HepG2 (cell line): ENCODE data around the gene OXLD1. TPM values are rescaled to one million over a fixed set of nuclear protein-coding genes. Genes with fewer than 3 reads are reported as not detected.
A peak's percentile ranks its signal among the peaks of the same experiment; 100 is the strongest.

Experiments used
- ATAC-seq: fragments of 200-7000 bp; cut with Tn5 transposase; 3 replicates; pipeline ENCODE4 v1.9.1; 2020; ENCODE audit warnings: mild to moderate bottlenecking, moderate library complexity
- BruUV-seq: library from RNA; stranded (reverse); fragments of 400-500 nt; replicated peaks from 2 replicates; lab custom pipeline; 2021; lab: Mats Ljungman, UMichigan
- CTCF ChIA-PET: fragments of 300-600 bp; formaldehyde crosslinking; extraction: SDS; loops from one replicate; lab custom pipeline; 2021; ENCODE audit warnings: low total read pairs, inconsistent platforms, low intra/inter-chr PET ratio; lab: Yijun Ruan, JAX
- POLR2A ChIA-PET: fragments of 350-600 bp; sonication (Branson Sonifier 250); formaldehyde crosslinking; loops from one replicate; lab custom pipeline; 2020; ENCODE audit warnings: antibody characterized with exemption, inconsistent platforms; lab: Yijun Ruan, JAX
- DNase-seq: peaks from one replicate; pipeline ENCODE4 v3.0.0-alpha.2; 2015; ENCODE audit warnings: low spot score
- FAIRE-seq: peaks from 3 replicates; lab custom pipeline; 2011; peaks lifted over from hg19 to GRCh38; lab: Jason Lieb, UNC
- H2AFZ ChIP-seq: one replicate; pipeline ENCODE4 v1.6.1; 2011; ENCODE audit warnings: low read length, inconsistent platforms
- H3K27ac ChIP-seq: fragments of 300-600 bp; 3 replicates; pipeline ENCODE4 v1.8.0; 2011; ENCODE audit warnings: mixed run types, mild to moderate bottlenecking, mixed read lengths, low read length, inconsistent platforms; ENCODE audit not compliant: insufficient read depth; ENCODE audit errors: extremely low read length
- H3K27me3 ChIP-seq, 2 experiments: fragments of 200-600 bp in 1 of 2; 2 replicates in 1 of 2; 3 replicates in 1 of 2; pipeline versions ENCODE4 v1.6.0 to v1.8.0; 2011; ENCODE audit warnings: low read length in 2 of 2, mild to moderate bottlenecking in 2 of 2, moderate library complexity in 2 of 2, inconsistent platforms in 1 of 2; ENCODE audit not compliant: insufficient read depth in 2 of 2, control insufficient read depth in 1 of 2
- H3K36me3 ChIP-seq, 2 experiments: fragments of 200-600 bp in 1 of 2; replicated peaks in 1 of 2; 2 replicates in 1 of 2; 3 replicates in 1 of 2; pipeline versions ENCODE4 v1.5.1 to v1.8.0; 2011; ENCODE audit warnings: low read length in 2 of 2, inconsistent platforms in 1 of 2; ENCODE audit not compliant: insufficient read depth in 2 of 2, control insufficient read depth in 1 of 2
- H3K4me1 ChIP-seq: 2 replicates; pipeline ENCODE4 v1.5.1; 2012; ENCODE audit warnings: low read length, inconsistent platforms; ENCODE audit not compliant: insufficient read depth
- H3K4me2 ChIP-seq: 2 replicates; pipeline ENCODE4 v1.6.0; 2011; ENCODE audit warnings: low read depth, low read length, inconsistent platforms
- H3K4me3 ChIP-seq, 3 experiments: fragments of 200-600 bp in 1 of 3; sonication (generic), shearing (Covaris generic) in 1 of 3; replicated peaks in 1 of 3; 2 replicates each; pipeline ENCODE4 v1.5.1; 2011 to 2016; ENCODE audit warnings: low read length in 3 of 3, inconsistent platforms in 2 of 3, low read depth in 2 of 3, mild to moderate bottlenecking in 2 of 3, control low read depth in 1 of 3, mixed read lengths in 1 of 3; ENCODE audit not compliant: insufficient read depth in 1 of 3
- H3K79me2 ChIP-seq: one replicate; pipeline ENCODE4 v1.6.1; 2011; ENCODE audit warnings: low read length, inconsistent platforms; ENCODE audit not compliant: insufficient read depth
- H3K9ac ChIP-seq: 2 replicates; pipeline ENCODE4 v1.6.0; 2011; ENCODE audit warnings: mild to moderate bottlenecking, low read depth, low read length, inconsistent platforms; ENCODE audit not compliant: insufficient read depth
- H3K9me3 ChIP-seq: 2 replicates; pipeline ENCODE4 v1.5.1; 2012; ENCODE audit warnings: mild to moderate bottlenecking, low read length
- H4K20me1 ChIP-seq: 2 replicates; pipeline ENCODE4 v1.6.0; 2011; ENCODE audit warnings: inconsistent platforms, mild to moderate bottlenecking, low read length, moderate library complexity; ENCODE audit not compliant: insufficient read depth
- GMEB1 ChIP-seq: sonication (generic); formaldehyde crosslinking; IDR thresholded peaks from 2 replicates; pipeline ENCODE4 v1.5.1; 2020; ENCODE audit warnings: missing genetic modification reagents, mild to moderate bottlenecking, borderline replicate concordance
- HMGXB3 ChIP-seq: sonication (generic); formaldehyde crosslinking; IDR thresholded peaks from 2 replicates; pipeline ENCODE4 v1.4.0; 2020; ENCODE audit warnings: missing genetic modification reagents, borderline replicate concordance
- HMGXB4 ChIP-seq, 2 experiments: sonication (generic) in 1 of 2; formaldehyde crosslinking in 1 of 2; IDR thresholded peaks; 2 replicates each; pipeline versions ENCODE4 v1.4.0 to v1.6.1; 2018 to 2020; ENCODE audit warnings: missing genetic modification reagents in 2 of 2, borderline replicate concordance in 1 of 2, low read depth in 1 of 2, mild to moderate bottlenecking in 1 of 2, missing biosample characterization in 1 of 2
- MAX ChIP-seq: IDR thresholded peaks from 2 replicates; pipeline ENCODE4 v1.6.1; 2012; ENCODE audit warnings: inconsistent platforms
- PRPF4 ChIP-seq: fragments of 200-400 bp; formaldehyde crosslinking; IDR thresholded peaks from 2 replicates; pipeline ENCODE4 v1.6.1; 2016; ENCODE audit warnings: low read length, low read depth; ENCODE audit not compliant: poor library complexity, severe bottlenecking
- ZBTB33 ChIP-seq: sonication (generic); formaldehyde crosslinking; IDR thresholded peaks from 2 replicates; pipeline ENCODE4 v1.4.0; 2020; ENCODE audit warnings: missing genetic modification reagents
- ZNF564 ChIP-seq: sonication (generic); formaldehyde crosslinking; IDR thresholded peaks from 2 replicates; pipeline ENCODE4 v1.8.1; 2023; ENCODE audit warnings: mild to moderate bottlenecking, missing genetic modification reagents
- ZNF607 ChIP-seq: sonication (generic); formaldehyde crosslinking; IDR thresholded peaks from 2 replicates; pipeline ENCODE4 v1.5.1; 2020; ENCODE audit warnings: missing genetic modification reagents, mild to moderate bottlenecking, borderline replicate concordance
- ZNF703 ChIP-seq: sonication (generic); formaldehyde crosslinking; IDR thresholded peaks from 2 replicates; pipeline ENCODE4 v1.5.1; 2020; ENCODE audit warnings: missing genetic modification reagents, mild to moderate bottlenecking, moderate library complexity, borderline replicate concordance
- ZSCAN9 ChIP-seq: IDR thresholded peaks from 2 replicates; pipeline ENCODE4 v1.6.1; 2016; ENCODE audit warnings: borderline replicate concordance
- WGBS: methylation state at CpG from one replicate; pipeline ENCODE4 v1.1.6; 2017; ENCODE audit warnings: low lambda C conversion rate; 5-methylcytosine and 5-hydroxymethylcytosine counted together
- in situ Hi-C: cut with HindIII; loops from 2 replicates; pipeline ENCODE4 v1.10.0; 2017; ENCODE audit warnings: low pct_unique_long_range_greater_than_20kb; ENCODE audit not compliant: extremely low pct_ligation_motif_present
- intact Hi-C: fragments of 100-400 bp; cut with micrococcal nuclease; formaldehyde crosslinking; loops from one replicate; pipeline ENCODE4 v1.10.0; 2022; ENCODE audit not compliant: unreplicated experiment
- polyA plus RNA-seq, 8 experiments: library from polyadenylated mRNA; depleted of rRNA in 3 of 8; stranded (reverse) in 7 of 8; unstranded in 1 of 8; fragments of >200 nt; fragmentation: Illumina TruSeq in 4 of 8; extraction: Trizol in 4 of 8; gene quantifications; 2 replicates each; pipeline versions ENCODE4 v1.2.1 to v1.2.3, GENCODE V29; 2011 to 2016; ENCODE audit warnings: low read depth in 4 of 8, missing spikeins in 1 of 8, mixed read lengths in 1 of 8; ENCODE audit not compliant: insufficient read depth in 1 of 8
- total RNA-seq, 5 experiments: library from RNA; depleted of rRNA; stranded (reverse); fragments of >200 nt; fragmentation: Illumina TruSeq; extraction: Trizol; gene quantifications; 2 replicates each; pipeline ENCODE4 v1.2.3, GENCODE V29; 2016; ENCODE audit warnings: low read depth in 1 of 5

OXLD1 gene
- total and polyA plus RNA-seq, 2 of the 13 experiments (the other 11 are each of a cell fraction or from before 2014, with no cell fraction given): 27.1 to 37.5 TPM

- TF ChIP-seq HMGXB4 (CRISPR knock-in tag; IDR thresholded peaks at IDR 0.05; ENCODE audit: borderline replicate concordance in 1 of 2, low read depth in 1 of 2) (no peak), ZNF703 (CRISPR knock-in tag) (no peak), ZBTB33 (CRISPR knock-in tag) (peak; percentile 99)
Observed at GRCh38 chr17:81685108-81685507, 18.7 kb upstream of the OXLD1 start (continued).

GRCh38 chr17:81684442-81684911 lies 18.1 kb upstream of the OXLD1 start:
- CTCF ChIA-PET: no interaction called here
- Histone ChIP-seq H3K36me3 (peaks cover 33 to 42% of the 10 kb centered on the region in 2 experiments; a peak in 4 of 5 replicates), H3K9me3 (no peaks in the 10 kb centered on the region), H3K79me2 (peaks cover 35% of the 10 kb centered on the region), H3K9ac (peak overlapping the region; percentile 94), H3K4me1 (peaks cover 41% of the 10 kb centered on the region), H3K27me3 (no peaks in the 10 kb centered on the region; a peak in 1 of 5 replicates), H3K27ac (peak overlapping the region; percentile 53), H3K4me2 (peak overlapping the region; percentile 94), H2AFZ (no peak overlapping the region), H3K4me3 (peak overlapping the region; percentile 94 to 99 (median 96)), H4K20me1 (no peaks in the 10 kb centered on the region)
- FAIRE-seq (no peak), ATAC-seq (no peak), DNase-seq (peak; percentile 44)
- TSS peak; percentile 71 for BruUV-seq
- in situ Hi-C loops (no loop called here), intact Hi-C loops (no loop called here)
- POLR2A ChIA-PET: interaction anchor here (0.8 to 4.5 kb wide), 15 partner anchors 9 to 446 kb away, joined by 3 to 124 read pairs (median 8); partner anchors contain the start of genes CCDC137, MRPL12, NDUFAF8 and OXLD1
- 0% methylated on average over 16 of the region's 16 CpGs for WGBS
- no peak for TF ChIP-seq PRPF4
- TF ChIP-seq ZNF564 (CRISPR knock-in tag): no peak
- TF ChIP-seq GMEB1 (CRISPR knock-in tag): no peak
- TF ChIP-seq ZSCAN9 (CRISPR knock-in tag): no peak
- peak; percentile 82 for TF ChIP-seq MAX
- TF ChIP-seq ZNF607 (CRISPR knock-in tag): no peak
- TF ChIP-seq HMGXB3 (CRISPR knock-in tag): no peak
